ENCODE measurements around the gene ERBB4. TPM values are rescaled to one million over a fixed set of nuclear protein-coding genes. Genes with fewer than 3 reads are reported as not detected.

Gene ERBB4
- total RNA-seq, 2 experiments from 2014 or later, result not detected

GRCh38 chr2:211451642-211452041, 1087.0 kb downstream of the ERBB4 start:
- intact Hi-C loops (cut with DNase I, micrococcal nuclease), result no loop called here
- ATAC-seq (ENCODE audit: poor library complexity) (no peak), DNase-seq (no peak)
- Mint-ChIP-seq H3K27ac (no peak overlapping the region), H3K27me3 (no peaks in the 10 kb centered on the region), H3K4me1 (ENCODE audit: low read depth) (no peaks in the 10 kb centered on the region), H3K36me3 (ENCODE audit: low read depth) (no peaks in the 10 kb centered on the region), H3K9me3 (no peaks in the 10 kb centered on the region), H3K4me3 (no peak overlapping the region)
- Histone ChIP-seq H3K36me3 (ENCODE audit: insufficient read depth, low read length) (no peaks in the 10 kb centered on the region), H3K9me3 (ENCODE audit: control insufficient read depth in 1 of 2, insufficient read depth in 1 of 2, low read length in 2 of 2) (no peaks in the 10 kb centered on the region), H3K27me3 (ENCODE audit: control insufficient read depth in 1 of 2, insufficient read depth in 2 of 2, low read length in 2 of 2) (no peaks in the 10 kb centered on the region), H3K4me1 (ENCODE audit: insufficient read depth, low read length) (no peaks in the 10 kb centered on the region), H3K4me3 (ENCODE audit: low read length) (no peak overlapping the region), H3K27ac (ENCODE audit: low read depth in 1 of 2, low read length in 2 of 2) (no peak overlapping the region)
- ChIA-PET CTCF (no interaction called here), POLR2A (no interaction called here)
- TF ChIP-seq, protein P1, sequence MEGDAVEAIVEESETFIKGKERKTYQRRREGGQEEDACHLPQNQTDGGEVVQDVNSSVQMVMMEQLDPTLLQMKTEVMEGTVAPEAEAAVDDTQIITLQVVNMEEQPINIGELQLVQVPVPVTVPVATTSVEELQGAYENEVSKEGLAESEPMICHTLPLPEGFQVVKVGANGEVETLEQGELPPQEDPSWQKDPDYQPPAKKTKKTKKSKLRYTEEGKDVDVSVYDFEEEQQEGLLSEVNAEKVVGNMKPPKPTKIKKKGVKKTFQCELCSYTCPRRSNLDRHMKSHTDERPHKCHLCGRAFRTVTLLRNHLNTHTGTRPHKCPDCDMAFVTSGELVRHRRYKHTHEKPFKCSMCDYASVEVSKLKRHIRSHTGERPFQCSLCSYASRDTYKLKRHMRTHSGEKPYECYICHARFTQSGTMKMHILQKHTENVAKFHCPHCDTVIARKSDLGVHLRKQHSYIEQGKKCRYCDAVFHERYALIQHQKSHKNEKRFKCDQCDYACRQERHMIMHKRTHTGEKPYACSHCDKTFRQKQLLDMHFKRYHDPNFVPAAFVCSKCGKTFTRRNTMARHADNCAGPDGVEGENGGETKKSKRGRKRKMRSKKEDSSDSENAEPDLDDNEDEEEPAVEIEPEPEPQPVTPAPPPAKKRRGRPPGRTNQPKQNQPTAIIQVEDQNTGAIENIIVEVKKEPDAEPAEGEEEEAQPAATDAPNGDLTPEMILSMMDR (IDR thresholded peaks at IDR 0.05), result no peak

GRCh38 chr2:211449819-211450218, 1088.8 kb downstream of the ERBB4 start:
- H3K9me3 ChIP-seq (ENCODE audit: control insufficient read depth in 1 of 2, insufficient read depth in 1 of 2, low read length in 2 of 2), result no peaks in the 10 kb centered on the region
- no peaks in the 10 kb centered on the region for H3K4me1 ChIP-seq (ENCODE audit: insufficient read depth, low read length)
- H3K4me3 Mint-ChIP-seq, result no peak overlapping the region
- no peaks in the 10 kb centered on the region for H3K27me3 Mint-ChIP-seq
- H3K36me3 ChIP-seq (ENCODE audit: insufficient read depth, low read length), result no peaks in the 10 kb centered on the region
- TF ChIP-seq, protein P1 (IDR thresholded peaks at IDR 0.05), result no peak
- H3K36me3 Mint-ChIP-seq (ENCODE audit: low read depth), result no peaks in the 10 kb centered on the region
- ATAC-seq (ENCODE audit: poor library complexity) (no peak), DNase-seq (no peak)
- intact Hi-C loops (cut with DNase I, micrococcal nuclease), result no loop called here
- no peaks in the 10 kb centered on the region for H3K4me1 Mint-ChIP-seq (ENCODE audit: low read depth)
- H3K4me3 ChIP-seq (ENCODE audit: low read length), result no peak overlapping the region
- no peak overlapping the region for H3K27ac Mint-ChIP-seq
- no peaks in the 10 kb centered on the region for H3K9me3 Mint-ChIP-seq
- CTCF ChIA-PET, result no interaction called here
- POLR2A ChIA-PET, result no interaction called here
- H3K27ac ChIP-seq (ENCODE audit: low read depth in 1 of 2, low read length in 2 of 2), result no peak overlapping the region
- H3K27me3 ChIP-seq (ENCODE audit: control insufficient read depth in 1 of 2, insufficient read depth in 2 of 2, low read length in 2 of 2), result no peaks in the 10 kb centered on the region

- no peaks in the 10 kb centered on the region for H3K9me3 ChIP-seq (ENCODE audit: control insufficient read depth in 1 of 2, insufficient read depth in 1 of 2, low read length in 2 of 2)
- DNase-seq (no peak), ATAC-seq (ENCODE audit: poor library complexity) (no peak)
- CTCF ChIA-PET, result no interaction called here
- H3K9me3 Mint-ChIP-seq, result no peaks in the 10 kb centered on the region
- H3K4me3 ChIP-seq (ENCODE audit: low read length), result no peak overlapping the region
- no peaks in the 10 kb centered on the region for H3K36me3 ChIP-seq (ENCODE audit: insufficient read depth, low read length)
- no peaks in the 10 kb centered on the region for H3K27me3 ChIP-seq (ENCODE audit: control insufficient read depth in 1 of 2, insufficient read depth in 2 of 2, low read length in 2 of 2)
- H3K4me3 Mint-ChIP-seq, result no peak overlapping the region
- H3K27me3 Mint-ChIP-seq, result no peaks in the 10 kb centered on the region
- no peaks in the 10 kb centered on the region for H3K36me3 Mint-ChIP-seq (ENCODE audit: low read depth)
- H3K4me1 ChIP-seq (ENCODE audit: insufficient read depth, low read length), result no peaks in the 10 kb centered on the region
- POLR2A ChIA-PET, result no interaction called here
- no peak overlapping the region for H3K27ac Mint-ChIP-seq
- no peaks in the 10 kb centered on the region for H3K4me1 Mint-ChIP-seq (ENCODE audit: low read depth)
- intact Hi-C loops (cut with DNase I, micrococcal nuclease), result no loop called here
- no peak overlapping the region for H3K27ac ChIP-seq (ENCODE audit: low read depth in 1 of 2, low read length in 2 of 2)
- TF ChIP-seq, protein P1 (IDR thresholded peaks at IDR 0.05), result no peak
Observed at GRCh38 chr2:211447548-211447947, 1091.1 kb downstream of the ERBB4 start.

Measured in CD4-positive, alpha-beta T cell (primary cell).